Measurements from ENCODE around the gene AADACL4. TPM values are rescaled to one million over a fixed set of nuclear protein-coding genes. Genes with fewer than 3 reads are reported as not detected.
A peak's percentile ranks its signal among the peaks of the same experiment; 100 is the strongest.

The AADACL4 gene
- total RNA-seq, 4 donors from 2014 or later, result not detected

- 58% methylated on average over 7 of the region's 7 CpGs; no CpG with 5 or more reads in 1 of the 2 donors for WGBS, 2 donors (ENCODE audit: low coverage in 1 of 2)
- no peak for DNase-seq
Measured at GRCh38 chr1:12600335-12600734, 43.5 kb upstream of the AADACL4 start.

GRCh38 chr1:12600880-12601633 lies 42.8 kb upstream of the AADACL4 start:
- no peaks in the 10 kb centered on the region for H3K27me3 ChIP-seq
- peak; percentile 68 for DNase-seq
- peak overlapping the region; percentile 4 to 90 (median 46) for H3K27ac ChIP-seq
- H3K9me3 ChIP-seq, result no peaks in the 10 kb centered on the region
- peaks cover 29 to 85% (median 58%) of the 10 kb centered on the region in 4 donors for H3K4me1 ChIP-seq
- 61 to 63% methylated on average over 2 to 9 of the region's 9 CpGs for whole genome bisulfite sequencing, 2 donors (ENCODE audit: low coverage in 1 of 2)
- no peak overlapping the region for H3K4me3 ChIP-seq
- TF ChIP-seq, protein P1, sequence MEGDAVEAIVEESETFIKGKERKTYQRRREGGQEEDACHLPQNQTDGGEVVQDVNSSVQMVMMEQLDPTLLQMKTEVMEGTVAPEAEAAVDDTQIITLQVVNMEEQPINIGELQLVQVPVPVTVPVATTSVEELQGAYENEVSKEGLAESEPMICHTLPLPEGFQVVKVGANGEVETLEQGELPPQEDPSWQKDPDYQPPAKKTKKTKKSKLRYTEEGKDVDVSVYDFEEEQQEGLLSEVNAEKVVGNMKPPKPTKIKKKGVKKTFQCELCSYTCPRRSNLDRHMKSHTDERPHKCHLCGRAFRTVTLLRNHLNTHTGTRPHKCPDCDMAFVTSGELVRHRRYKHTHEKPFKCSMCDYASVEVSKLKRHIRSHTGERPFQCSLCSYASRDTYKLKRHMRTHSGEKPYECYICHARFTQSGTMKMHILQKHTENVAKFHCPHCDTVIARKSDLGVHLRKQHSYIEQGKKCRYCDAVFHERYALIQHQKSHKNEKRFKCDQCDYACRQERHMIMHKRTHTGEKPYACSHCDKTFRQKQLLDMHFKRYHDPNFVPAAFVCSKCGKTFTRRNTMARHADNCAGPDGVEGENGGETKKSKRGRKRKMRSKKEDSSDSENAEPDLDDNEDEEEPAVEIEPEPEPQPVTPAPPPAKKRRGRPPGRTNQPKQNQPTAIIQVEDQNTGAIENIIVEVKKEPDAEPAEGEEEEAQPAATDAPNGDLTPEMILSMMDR (IDR thresholded peaks at IDR 0.05), result peak; percentile 50 to 68 (median 62)
- TF ChIP-seq POLR2A (IDR thresholded peaks at IDR 0.05) (no peak), POLR2AphosphoS5 (IDR thresholded peaks at IDR 0.05) (no peak), EP300 (IDR thresholded peaks at IDR 0.05; ENCODE audit: low read depth) (no peak)
- in situ Hi-C loops (cut with MboI; ENCODE audit: low pct_ligation_motif_present in 1 of 4, low pct_unique_long_range_greater_than_20kb in 1 of 4, low sequenced_read_pairs in 3 of 4) (loop anchor here in 1 of 4 donors (25.0 kb wide), 1 partner anchor 189 kb away; no protein-coding TSS in a partner anchor), intact Hi-C loops (cut with DNase I; ENCODE audit: low total_unique reads) (no loop called here)
- no peaks in the 10 kb centered on the region for H3K36me3 ChIP-seq

More at GRCh38 chr1:12600335-12600734, 43.5 kb upstream of the AADACL4 start:
- H3K36me3 ChIP-seq, result no peaks in the 10 kb centered on the region
- TF ChIP-seq POLR2AphosphoS5 (IDR thresholded peaks at IDR 0.05) (no peak), EP300 (IDR thresholded peaks at IDR 0.05; ENCODE audit: low read depth) (no peak), POLR2A (IDR thresholded peaks at IDR 0.05) (no peak)
- TF ChIP-seq, protein P1 (IDR thresholded peaks at IDR 0.05), result no peak
- intact Hi-C loops (cut with DNase I; ENCODE audit: low total_unique reads) (no loop called here), in situ Hi-C loops (cut with MboI; ENCODE audit: low pct_ligation_motif_present in 1 of 4, low pct_unique_long_range_greater_than_20kb in 1 of 4, low sequenced_read_pairs in 3 of 4) (loop anchor here in 1 of 4 donors (25.0 kb wide), 1 partner anchor 188 kb away; no protein-coding TSS in a partner anchor)
- H3K4me3 ChIP-seq, result no peak overlapping the region
- H3K4me1 ChIP-seq, result peaks cover 34 to 92% (median 65%) of the 10 kb centered on the region in 4 donors
- H3K9me3 ChIP-seq, result no peaks in the 10 kb centered on the region
- peak overlapping the region in 3 of 4 donors; percentile 26 to 90 (median 58) for H3K27ac ChIP-seq
- no peaks in the 10 kb centered on the region for H3K27me3 ChIP-seq

- no peaks in the 10 kb centered on the region for H3K27me3 ChIP-seq
- H3K4me1 ChIP-seq, result peaks cover 22 to 76% (median 49%) of the 10 kb centered on the region in 4 donors
- TF ChIP-seq POLR2A (IDR thresholded peaks at IDR 0.05) (no peak), EP300 (IDR thresholded peaks at IDR 0.05; ENCODE audit: low read depth) (no peak), POLR2AphosphoS5 (IDR thresholded peaks at IDR 0.05) (no peak)
- TF ChIP-seq, protein P1 (IDR thresholded peaks at IDR 0.05), result no peak
- peaks cover 0 to 2% (median 0%) of the 10 kb centered on the region in 4 donors for H3K36me3 ChIP-seq
- H3K4me3 ChIP-seq, result no peak overlapping the region
- DNase-seq, result no peak
- H3K9me3 ChIP-seq, result no peaks in the 10 kb centered on the region
- in situ Hi-C loops (cut with MboI; ENCODE audit: low pct_ligation_motif_present in 1 of 4, low pct_unique_long_range_greater_than_20kb in 1 of 4, low sequenced_read_pairs in 3 of 4), result loop anchor here in 1 of 4 donors (25.0 kb wide), 1 partner anchor 190 kb away; no protein-coding TSS in a partner anchor
- intact Hi-C loops (cut with DNase I; ENCODE audit: low total_unique reads), result no loop called here
- H3K27ac ChIP-seq, result peak overlapping the region; percentile 4 to 58 (median 44)
- 77 to 100% methylated on average over 2 to 13 of the region's 13 CpGs for WGBS, 2 donors (ENCODE audit: low coverage in 1 of 2)
Measured at GRCh38 chr1:12601700-12602658, 41.9 kb upstream of the AADACL4 start.

Measured in transverse colon (tissue), 4 donors.